ENCODE results near the gene AMN. TPM values are rescaled to one million over a fixed set of nuclear protein-coding genes. Genes with fewer than 3 reads are reported as not detected.

The AMN gene
- total RNA-seq, 2 donors from 2014 or later = 6.0 TPM; not detected in 1

DNA sequence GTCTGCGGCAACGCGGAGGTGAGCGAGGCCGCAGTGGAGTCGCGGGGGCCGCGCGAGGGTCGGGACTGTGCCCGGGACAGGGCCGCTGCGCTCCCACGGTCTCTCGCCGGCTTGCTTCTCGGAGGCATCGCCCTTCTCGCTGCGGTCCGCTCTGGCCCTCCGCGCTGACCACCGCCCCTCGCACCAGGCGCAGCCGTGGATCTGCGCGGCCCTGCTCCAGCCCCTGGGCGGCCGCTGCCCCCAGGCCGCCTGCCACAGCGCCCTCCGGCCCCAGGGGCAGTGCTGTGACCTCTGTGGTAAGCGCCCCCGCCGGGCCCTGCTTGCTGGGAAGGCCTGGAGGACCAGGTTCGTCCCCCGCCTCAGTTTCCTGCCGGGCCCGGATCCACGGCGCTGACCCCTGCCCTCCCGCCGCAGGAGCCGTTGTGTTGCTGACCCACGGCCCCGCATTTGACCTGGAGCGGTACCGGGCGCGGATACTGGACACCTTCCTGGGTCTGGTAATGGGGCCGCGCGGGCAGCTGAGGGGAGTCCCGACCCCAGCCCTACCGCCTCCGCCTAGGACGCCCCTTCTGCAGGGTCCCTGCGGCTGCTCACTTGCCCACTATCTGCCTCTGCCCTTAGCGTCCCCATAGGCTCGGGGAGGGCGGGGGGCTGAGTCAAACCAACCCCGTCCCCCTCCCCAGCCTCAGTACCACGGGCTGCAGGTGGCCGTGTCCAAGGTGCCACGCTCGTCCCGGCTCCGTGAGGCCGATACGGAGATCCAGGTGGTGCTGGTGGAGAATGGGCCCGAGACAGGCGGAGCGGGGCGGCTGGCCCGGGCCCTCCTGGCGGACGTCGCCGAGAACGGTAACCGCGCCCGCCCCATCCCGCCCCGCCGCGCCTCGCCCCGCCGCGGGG is 7.0 kb downstream of the AMN start:
- no peak for TF ChIP-seq POLR2A (IDR thresholded peaks at IDR 0.05)
- TF ChIP-seq, protein P1, sequence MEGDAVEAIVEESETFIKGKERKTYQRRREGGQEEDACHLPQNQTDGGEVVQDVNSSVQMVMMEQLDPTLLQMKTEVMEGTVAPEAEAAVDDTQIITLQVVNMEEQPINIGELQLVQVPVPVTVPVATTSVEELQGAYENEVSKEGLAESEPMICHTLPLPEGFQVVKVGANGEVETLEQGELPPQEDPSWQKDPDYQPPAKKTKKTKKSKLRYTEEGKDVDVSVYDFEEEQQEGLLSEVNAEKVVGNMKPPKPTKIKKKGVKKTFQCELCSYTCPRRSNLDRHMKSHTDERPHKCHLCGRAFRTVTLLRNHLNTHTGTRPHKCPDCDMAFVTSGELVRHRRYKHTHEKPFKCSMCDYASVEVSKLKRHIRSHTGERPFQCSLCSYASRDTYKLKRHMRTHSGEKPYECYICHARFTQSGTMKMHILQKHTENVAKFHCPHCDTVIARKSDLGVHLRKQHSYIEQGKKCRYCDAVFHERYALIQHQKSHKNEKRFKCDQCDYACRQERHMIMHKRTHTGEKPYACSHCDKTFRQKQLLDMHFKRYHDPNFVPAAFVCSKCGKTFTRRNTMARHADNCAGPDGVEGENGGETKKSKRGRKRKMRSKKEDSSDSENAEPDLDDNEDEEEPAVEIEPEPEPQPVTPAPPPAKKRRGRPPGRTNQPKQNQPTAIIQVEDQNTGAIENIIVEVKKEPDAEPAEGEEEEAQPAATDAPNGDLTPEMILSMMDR (IDR thresholded peaks at IDR 0.05) = no peak
- Histone ChIP-seq H3K36me3 (replicated peaks in 1 of 2; ENCODE audit: insufficient read depth in 1 of 2, low read depth in 2 of 2) (peaks cover 0 to 4% of the 10 kb centered on the region in 2 donors), H3K4me3 (no peak overlapping the region), H3K4me1 (peaks cover 29% of the 10 kb centered on the region), H3K9me3 (no peaks in the 10 kb centered on the region), H3K27ac (no peak overlapping the region), H3K27me3 (peaks cover 5 to 29% of the 10 kb centered on the region in 2 donors)
- WGBS, 2 donors = 6 to 19% methylated on average over 3 to 70 of the region's 94 CpGs
- DNase-seq = no peak
- no peak for ATAC-seq
- intact Hi-C loops (cut with DNase I) = loop anchor here (10.0 kb wide), 1 partner anchor 235 kb away; no protein-coding TSS in a partner anchor

DNA sequence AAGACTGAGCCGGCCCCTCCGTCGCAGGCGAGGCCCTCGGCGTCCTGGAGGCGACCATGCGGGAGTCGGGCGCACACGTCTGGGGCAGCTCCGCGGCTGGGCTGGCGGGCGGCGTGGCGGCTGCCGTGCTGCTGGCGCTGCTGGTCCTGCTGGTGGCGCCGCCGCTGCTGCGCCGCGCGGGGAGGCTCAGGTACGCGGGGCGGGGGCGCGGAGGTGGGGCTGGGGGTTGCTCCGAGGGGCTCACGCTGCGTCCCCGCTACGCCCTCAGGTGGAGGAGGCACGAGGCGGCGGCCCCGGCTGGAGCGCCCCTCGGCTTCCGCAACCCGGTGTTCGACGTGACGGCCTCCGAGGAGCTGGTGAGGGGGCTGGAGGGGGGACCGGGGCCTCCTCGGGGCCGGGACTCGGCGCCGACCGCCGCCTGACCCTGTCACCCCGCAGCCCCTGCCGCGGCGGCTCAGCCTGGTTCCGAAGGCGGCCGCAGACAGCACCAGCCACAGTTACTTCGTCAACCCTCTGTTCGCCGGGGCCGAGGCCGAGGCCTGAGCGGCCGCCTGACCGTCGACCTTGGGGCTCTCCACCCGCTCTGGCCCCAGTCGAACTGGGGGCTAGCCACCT is 7.8 kb downstream of the AMN start:
- peaks cover 5 to 29% of the 10 kb centered on the region in 2 donors for H3K27me3 ChIP-seq

GRCh38 chr14:102930753-102931579 is 8.5 kb downstream of the AMN start:
- intact Hi-C loops (cut with DNase I) = no loop called here
- DNase-seq (no peak), ATAC-seq (peak; percentile 27)
- Histone ChIP-seq H3K9me3 (no peaks in the 10 kb centered on the region), H3K36me3 (replicated peaks in 1 of 2; ENCODE audit: insufficient read depth in 1 of 2, low read depth in 2 of 2) (peaks cover 0 to 4% of the 10 kb centered on the region in 2 donors), H3K27me3 (peaks cover 5 to 29% of the 10 kb centered on the region in 2 donors), H3K4me3 (no peak overlapping the region), H3K27ac (no peak overlapping the region), H3K4me1 (peaks cover 29% of the 10 kb centered on the region)
- no peak for TF ChIP-seq POLR2A (IDR thresholded peaks at IDR 0.05)
- TF ChIP-seq, protein P1 (IDR thresholded peaks at IDR 0.05) = no peak
- WGBS, 2 donors = 63 to 69% methylated on average over 20 to 30 of the region's 34 CpGs

More for the DNA sequence above, 7.8 kb downstream of the AMN start:
- DNase-seq = peak in 1 of 4 donors; percentile 31
- H3K4me3 ChIP-seq = no peak overlapping the region
- TF ChIP-seq, protein P1 (IDR thresholded peaks at IDR 0.05) = no peak
- TF ChIP-seq POLR2A (IDR thresholded peaks at IDR 0.05) = no peak
- peaks cover 0 to 4% of the 10 kb centered on the region in 2 donors for H3K36me3 ChIP-seq (replicated peaks in 1 of 2; ENCODE audit: insufficient read depth in 1 of 2, low read depth in 2 of 2)
- H3K27ac ChIP-seq = no peak overlapping the region
- ATAC-seq = peak; percentile 34
- no peaks in the 10 kb centered on the region for H3K9me3 ChIP-seq
- peaks cover 29% of the 10 kb centered on the region for H3K4me1 ChIP-seq
- WGBS, 2 donors = 3 to 5% methylated on average over 19 to 26 of the region's 74 CpGs
- intact Hi-C loops (cut with DNase I) = no loop called here

DNA sequence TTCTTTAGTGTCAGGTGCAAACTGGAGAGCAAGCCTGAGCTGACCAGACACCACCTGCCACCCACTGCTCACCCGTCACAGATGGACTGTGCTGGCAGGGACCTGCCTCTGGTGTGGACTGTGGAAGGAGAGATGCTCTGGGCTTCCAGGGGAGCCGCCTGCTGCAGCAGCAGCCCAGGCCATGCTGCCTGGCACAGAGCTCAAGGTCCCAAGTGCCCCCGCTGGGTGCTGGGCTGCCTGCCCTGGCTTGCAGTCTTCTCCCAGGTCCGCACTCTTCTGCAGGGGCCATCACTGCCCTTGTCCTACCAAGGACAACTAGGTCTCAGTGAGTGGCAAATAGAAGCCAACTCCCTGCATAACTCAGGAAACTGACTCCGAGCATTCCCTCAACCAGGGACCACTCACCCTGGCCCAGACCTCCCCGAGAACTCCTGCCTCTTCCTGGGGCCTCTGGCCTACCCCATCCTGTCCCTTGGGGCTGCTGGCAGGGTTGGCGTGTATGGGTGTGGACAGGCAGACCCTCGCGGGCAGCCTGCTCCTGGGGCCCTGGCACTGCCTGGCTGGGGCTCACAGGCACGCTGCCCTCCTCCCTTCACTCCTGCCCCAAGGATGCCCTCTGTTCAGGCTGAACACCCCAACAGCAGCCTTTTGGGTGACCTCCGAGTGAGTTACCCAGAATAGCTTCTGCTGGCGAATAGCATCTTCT is 9.3 kb downstream of the AMN start:
- WGBS, 2 donors = 90 to 91% methylated on average over 10 to 11 of the region's 12 CpGs
- no peak for DNase-seq

More for the DNA sequence above, 9.3 kb downstream of the AMN start:
- Histone ChIP-seq H3K4me1 (peaks cover 29% of the 10 kb centered on the region), H3K36me3 (replicated peaks in 1 of 2; ENCODE audit: insufficient read depth in 1 of 2, low read depth in 2 of 2) (peaks cover 0 to 4% of the 10 kb centered on the region in 2 donors), H3K9me3 (no peaks in the 10 kb centered on the region), H3K4me3 (no peak overlapping the region), H3K27ac (no peak overlapping the region), H3K27me3 (peaks cover 5 to 29% of the 10 kb centered on the region in 2 donors)
- intact Hi-C loops (cut with DNase I) = no loop called here
- TF ChIP-seq POLR2A (IDR thresholded peaks at IDR 0.05) = no peak
- TF ChIP-seq, protein P1 (IDR thresholded peaks at IDR 0.05) = no peak
- no peak for ATAC-seq
